Activated naive CD8-positive, alpha-beta T cell treated with anti-CD3 and anti-CD28 coated beads for 36 hours (primary cell): ENCODE data around the gene PCDHB1. TPM values are rescaled to one million over a fixed set of nuclear protein-coding genes. Genes with fewer than 3 reads are reported as not detected.
A peak's percentile ranks its signal among the peaks of the same experiment; 100 is the strongest.

ENCODE experiments used
- DNase-seq: peaks from one replicate; pipeline ENCODE4 v3.0.0; 2021
- H3K27ac Mint-ChIP-seq: one replicate; pipeline ENCODE4 v1.8.0; 2022; ENCODE audit warnings: mild to moderate bottlenecking, moderate library complexity, mixed read lengths
- H3K27me3 Mint-ChIP-seq: one replicate; pipeline ENCODE4 v1.8.0; 2022; ENCODE audit warnings: mild to moderate bottlenecking, mixed read lengths
- H3K36me3 Mint-ChIP-seq: one replicate; pipeline ENCODE4 v1.8.0; 2021; ENCODE audit warnings: mild to moderate bottlenecking, mixed read lengths
- H3K4me1 Mint-ChIP-seq: one replicate; pipeline ENCODE4 v1.8.0; 2021; ENCODE audit warnings: mixed read lengths
- H3K4me3 Mint-ChIP-seq: one replicate; pipeline ENCODE4 v1.8.0; 2022; ENCODE audit warnings: mild to moderate bottlenecking, moderate library complexity, mixed read lengths
- H3K9me3 Mint-ChIP-seq: one replicate; pipeline ENCODE4 v1.8.0; 2022; ENCODE audit warnings: mixed read lengths
- total RNA-seq, 2 experiments: library from RNA; stranded (reverse); gene quantifications; one replicate each; pipeline ENCODE4 v1.2.3, GENCODE V29; 2021

The PCDHB1 gene, protein sequence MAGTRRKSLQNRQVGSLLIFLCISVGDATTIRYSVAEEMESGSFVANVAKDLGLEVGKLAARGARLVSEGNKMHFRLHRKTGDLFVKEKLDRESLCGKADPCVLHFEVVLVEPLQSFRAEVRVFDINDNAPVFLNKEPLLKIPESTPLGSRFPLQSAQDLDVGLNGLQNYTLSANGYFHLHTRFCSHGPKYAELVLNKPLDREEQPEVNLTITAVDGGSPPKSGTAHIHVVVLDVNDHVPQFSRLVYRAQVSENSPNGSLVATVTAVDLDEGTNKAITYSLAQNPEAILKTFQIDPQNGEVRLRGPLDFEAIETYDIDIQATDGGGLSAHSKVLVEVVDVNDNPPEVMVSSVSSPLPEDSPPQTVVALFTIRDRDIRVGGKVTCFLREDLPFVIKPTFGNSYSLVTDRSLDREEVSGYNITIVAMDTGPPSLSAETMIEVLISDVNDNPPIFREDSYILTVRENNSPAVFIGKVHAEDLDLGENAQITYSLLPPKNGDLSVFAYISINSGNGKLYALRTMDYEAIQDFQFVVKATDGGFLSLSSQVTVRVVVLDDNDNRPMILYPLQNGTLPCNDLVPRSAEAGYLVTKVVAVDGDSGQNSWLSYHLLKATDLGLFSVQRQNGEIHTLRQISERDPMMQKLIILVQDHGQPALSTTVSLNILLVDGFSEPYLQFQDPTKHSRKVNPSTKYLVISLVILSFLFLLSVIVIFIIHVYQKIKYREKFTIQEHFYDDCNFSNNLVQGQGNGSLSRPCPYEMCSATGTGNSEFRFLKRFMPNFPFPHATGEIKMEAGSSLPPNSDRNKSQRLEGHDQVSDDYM
- not detected for total RNA-seq

DNA sequence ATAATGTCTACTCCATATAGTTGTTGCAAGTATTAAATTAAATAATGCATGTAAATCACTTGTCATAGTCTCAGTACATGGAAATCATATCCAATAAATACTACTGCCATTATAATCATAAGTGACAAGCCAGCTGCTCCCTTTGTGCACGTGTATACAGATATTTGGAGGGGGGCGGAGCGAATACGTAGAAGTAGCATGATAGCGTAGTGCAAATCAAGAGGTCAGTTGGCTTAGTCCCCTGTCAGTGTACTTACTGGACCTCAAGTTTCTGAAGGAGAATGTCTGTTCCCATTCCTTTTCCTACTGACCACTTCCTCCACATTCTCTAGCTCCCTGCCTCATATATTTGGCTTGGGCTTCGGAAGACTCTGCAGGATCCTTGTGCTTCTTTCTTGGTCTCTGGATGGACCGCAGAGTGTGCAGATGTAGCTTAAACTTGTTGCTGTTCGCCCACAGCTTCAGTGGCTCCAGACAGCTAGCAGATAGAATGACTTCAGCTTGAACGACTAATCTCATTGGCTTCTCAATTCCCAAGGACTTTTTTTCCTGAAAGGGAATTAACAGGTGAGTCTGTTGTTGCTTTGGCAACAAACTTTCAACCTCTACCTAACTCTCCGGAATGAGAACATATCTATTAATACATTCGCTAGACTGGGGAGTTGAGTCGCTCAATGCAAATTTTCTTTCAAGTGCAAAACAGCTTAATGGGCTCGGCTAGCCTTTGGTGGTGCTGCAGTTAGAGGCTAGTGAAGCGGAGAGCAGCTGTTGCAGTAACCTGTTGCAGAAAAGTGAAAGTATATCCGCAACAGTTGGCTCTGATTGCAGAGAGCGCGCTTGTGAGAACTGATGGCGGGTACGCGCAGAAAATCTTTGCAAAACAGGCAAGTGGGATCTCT, at the start of gene PCDHB1:
Gene PCDHB1, plus strand, starts transcription at position 753 of the 899 bp plus-strand sequence. Its CDS starts 97 bp downstream, at position 850.
- peaks cover 4% of the 10 kb centered on the region for H3K4me1 Mint-ChIP-seq
- H3K36me3 Mint-ChIP-seq = no peaks in the 10 kb centered on the region
- peaks cover 9% of the 10 kb centered on the region for H3K9me3 Mint-ChIP-seq
- peaks cover 55% of the 10 kb centered on the region for H3K27me3 Mint-ChIP-seq
- peak within 1 kb of the TSS; percentile 56 for H3K4me3 Mint-ChIP-seq
- H3K27ac Mint-ChIP-seq = no peak within 1 kb of the TSS
- DNase-seq = no peak

GRCh38 chr5:141001446-141001843, 49.7 kb upstream of the PCDHB1 start:
- Mint-ChIP-seq H3K27ac (no peak overlapping the region), H3K36me3 (no peaks in the 10 kb centered on the region), H3K4me3 (peak overlapping the region; percentile 40)

GRCh38 chr5:141001844-141002604, 49.1 kb upstream of the PCDHB1 start:
- no peak for DNase-seq
- Mint-ChIP-seq H3K9me3 (peaks cover 1% of the 10 kb centered on the region), H3K4me1 (peaks cover 6% of the 10 kb centered on the region), H3K27me3 (peaks cover 52% of the 10 kb centered on the region), H3K27ac (no peak overlapping the region), H3K4me3 (peak overlapping the region; percentile 40), H3K36me3 (no peaks in the 10 kb centered on the region)

More at GRCh38 chr5:141001446-141001843, 49.7 kb upstream of the PCDHB1 start:
- Mint-ChIP-seq H3K27me3 (peaks cover 49% of the 10 kb centered on the region), H3K9me3 (no peaks in the 10 kb centered on the region), H3K4me1 (peaks cover 6% of the 10 kb centered on the region)
- no peak for DNase-seq

DNA sequence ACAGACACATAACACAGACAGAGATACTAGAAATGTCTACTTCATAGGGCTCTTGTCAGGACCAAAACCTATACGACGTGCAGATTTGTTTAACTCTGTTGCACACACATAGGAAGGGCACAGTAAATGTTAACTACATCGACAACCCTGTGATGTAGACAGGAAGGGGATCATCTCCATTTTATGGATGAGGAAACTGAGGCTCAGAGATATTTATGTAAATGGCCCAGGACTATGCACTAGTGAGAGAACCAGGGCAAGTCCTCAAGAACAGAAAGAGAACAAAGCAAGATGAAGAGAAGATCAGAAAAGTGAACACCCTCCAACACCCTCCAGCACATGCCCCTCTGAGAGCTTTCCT, 48.6 kb upstream of the PCDHB1 start:
- Mint-ChIP-seq H3K9me3 (peaks cover 1% of the 10 kb centered on the region), H3K36me3 (no peaks in the 10 kb centered on the region), H3K27me3 (peaks cover 53% of the 10 kb centered on the region), H3K27ac (no peak overlapping the region), H3K4me3 (no peak overlapping the region), H3K4me1 (peaks cover 6% of the 10 kb centered on the region)
- no peak for DNase-seq

- no peaks in the 10 kb centered on the region for H3K36me3 Mint-ChIP-seq
- peaks cover 1% of the 10 kb centered on the region for H3K9me3 Mint-ChIP-seq
- H3K4me1 Mint-ChIP-seq = peaks cover 6% of the 10 kb centered on the region
- no peak for DNase-seq
- H3K4me3 Mint-ChIP-seq = no peak overlapping the region
- no peak overlapping the region for H3K27ac Mint-ChIP-seq
- H3K27me3 Mint-ChIP-seq = peaks cover 53% of the 10 kb centered on the region
Observed at GRCh38 chr5:141003031-141003430, 48.1 kb upstream of the PCDHB1 start.

GRCh38 chr5:141003791-141004611, 47.2 kb upstream of the PCDHB1 start:
- H3K27ac Mint-ChIP-seq = no peak overlapping the region
- H3K27me3 Mint-ChIP-seq = peaks cover 48% of the 10 kb centered on the region

GRCh38 chr5:141007791-141008190, 43.4 kb upstream of the PCDHB1 start:
- Mint-ChIP-seq H3K36me3 (no peaks in the 10 kb centered on the region), H3K27me3 (peaks cover 18% of the 10 kb centered on the region), H3K27ac (no peak overlapping the region), H3K9me3 (peaks cover 2% of the 10 kb centered on the region), H3K4me1 (no peaks in the 10 kb centered on the region), H3K4me3 (no peak overlapping the region)
- no peak for DNase-seq

More at GRCh38 chr5:141003791-141004611, 47.2 kb upstream of the PCDHB1 start:
- Mint-ChIP-seq H3K36me3 (no peaks in the 10 kb centered on the region), H3K4me1 (peaks cover 6% of the 10 kb centered on the region), H3K9me3 (peaks cover 1% of the 10 kb centered on the region), H3K4me3 (no peak overlapping the region)
- no peak for DNase-seq

- no peak overlapping the region for H3K27ac Mint-ChIP-seq
- no peak for DNase-seq
- peaks cover 2% of the 10 kb centered on the region for H3K9me3 Mint-ChIP-seq
- H3K27me3 Mint-ChIP-seq = peaks cover 8% of the 10 kb centered on the region
- no peak overlapping the region for H3K4me3 Mint-ChIP-seq
- H3K4me1 Mint-ChIP-seq = no peaks in the 10 kb centered on the region
- no peaks in the 10 kb centered on the region for H3K36me3 Mint-ChIP-seq
Observed at GRCh38 chr5:141010047-141010793, 41.0 kb upstream of the PCDHB1 start.

GRCh38 chr5:141017943-141018342, 33.2 kb upstream of the PCDHB1 start:
- Mint-ChIP-seq H3K9me3 (no peaks in the 10 kb centered on the region), H3K36me3 (no peaks in the 10 kb centered on the region), H3K27me3 (peaks cover 7% of the 10 kb centered on the region), H3K4me3 (no peak overlapping the region), H3K4me1 (no peaks in the 10 kb centered on the region), H3K27ac (no peak overlapping the region)
- no peak for DNase-seq

- DNase-seq = no peak
- Mint-ChIP-seq H3K4me3 (no peak overlapping the region), H3K4me1 (no peaks in the 10 kb centered on the region), H3K27me3 (no peaks in the 10 kb centered on the region), H3K9me3 (peaks cover 5% of the 10 kb centered on the region), H3K27ac (no peak overlapping the region), H3K36me3 (no peaks in the 10 kb centered on the region)
Observed at GRCh38 chr5:141022384-141022783, 28.8 kb upstream of the PCDHB1 start.

GRCh38 chr5:141031006-141031405, 20.2 kb upstream of the PCDHB1 start:
- Mint-ChIP-seq H3K9me3 (no peaks in the 10 kb centered on the region), H3K36me3 (no peaks in the 10 kb centered on the region), H3K27ac (no peak overlapping the region), H3K4me1 (no peaks in the 10 kb centered on the region), H3K27me3 (peaks cover 5% of the 10 kb centered on the region), H3K4me3 (no peak overlapping the region)
- DNase-seq = no peak

- Mint-ChIP-seq H3K27me3 (peaks cover 8% of the 10 kb centered on the region), H3K4me1 (no peaks in the 10 kb centered on the region), H3K9me3 (no peaks in the 10 kb centered on the region), H3K4me3 (no peak overlapping the region), H3K36me3 (no peaks in the 10 kb centered on the region), H3K27ac (no peak overlapping the region)
- DNase-seq = no peak
Observed at GRCh38 chr5:141032626-141033025, 18.5 kb upstream of the PCDHB1 start.

DNA sequence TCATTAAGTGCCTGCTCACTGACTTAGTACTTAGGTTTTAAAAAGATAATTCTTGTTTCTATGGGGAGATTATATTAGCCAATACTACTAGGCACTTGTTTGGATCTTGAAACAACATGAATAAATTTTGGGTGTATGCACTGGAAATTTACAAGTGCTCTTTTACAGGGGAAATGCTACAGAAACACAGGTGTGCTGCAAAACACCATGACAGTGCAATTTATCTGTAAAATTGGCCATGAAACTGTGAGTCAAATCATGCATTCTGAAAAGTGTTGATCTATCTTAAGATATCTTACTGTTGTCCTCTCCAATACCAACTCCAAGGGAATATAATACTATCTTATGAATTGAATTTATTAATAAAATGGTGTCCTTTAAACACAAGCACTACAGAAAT, 12.1 kb upstream of the PCDHB1 start:
- Mint-ChIP-seq H3K4me1 (no peaks in the 10 kb centered on the region), H3K36me3 (no peaks in the 10 kb centered on the region), H3K9me3 (peaks cover 1% of the 10 kb centered on the region), H3K4me3 (no peak overlapping the region), H3K27me3 (peaks cover 19% of the 10 kb centered on the region), H3K27ac (no peak overlapping the region)
- DNase-seq = no peak
